Bronchus fibroblast of lung (primary cell): ENCODE measurements around the gene OR8J1. TPM values are rescaled to one million over a fixed set of nuclear protein-coding genes. Genes with fewer than 3 reads are reported as not detected.

Experiments used
- total RNA-seq: library from RNA; depleted of rRNA; stranded (reverse); fragments of >200 nt; gene quantifications from 2 replicates; pipeline ENCODE4 v1.2.3, GENCODE V29; 2015

The OR8J1 gene
- total RNA-seq, result not detected in 2 replicates

GRCh38 chr11:56353991-56354390 is at the start of gene OR8J1:
Gene OR8J1 (plus strand): TSS chr11:56354291. CDS start chr11:56360247, 5,956 bp downstream.

GRCh38 chr11:56314844-56315243 is 39.2 kb upstream of the OR8J1 start, which contains the start of gene OR8K3:
Gene OR8K3 (plus strand): TSS chr11:56315144. CDS start chr11:56318307, 3,163 bp downstream.

GRCh38 chr11:56345739-56346138 is 8.4 kb upstream of the OR8J1 start, which contains the start of gene OR8K1:
Gene OR8K1 (plus strand): TSS chr11:56346039. CDS start chr11:56346039, 0 bp downstream.

GRCh38 chr11:56375324-56375723 is 21.2 kb downstream of the OR8J1 start, which contains the start of gene OR8U1:
Gene OR8U1 (plus strand): TSS chr11:56375624. CDS start chr11:56375624, 0 bp downstream.

Other genes starting within 250 kb of the OR8J1 start
- gene OR8H3, start 231.9 kb upstream of the OR8J1 start, total RNA-seq, result not detected in 2 replicates
- gene OR8J3, start 214.1 kb upstream of the OR8J1 start, total RNA-seq, result not detected in 2 replicates
- not detected in 2 replicates for gene OR8K5, start 194.0 kb upstream of the OR8J1 start, total RNA-seq
- gene OR5J2, start 177.7 kb upstream of the OR8J1 start, total RNA-seq, result not detected in 2 replicates
- not detected in 2 replicates for gene OR5T2, start 120.0 kb upstream of the OR8J1 start, total RNA-seq
- gene OR5T3, start 102.0 kb upstream of the OR8J1 start, total RNA-seq, result not detected in 2 replicates
- gene OR5T1, start 80.1 kb upstream of the OR8J1 start, total RNA-seq, result not detected in 2 replicates
- not detected in 2 replicates for gene OR8H1, start 62.0 kb upstream of the OR8J1 start, total RNA-seq
- not detected in 2 replicates for gene OR8K3, start 39.1 kb upstream of the OR8J1 start, total RNA-seq
- gene OR8K1, start 8.3 kb upstream of the OR8J1 start, total RNA-seq, result not detected in 2 replicates
- not detected in 2 replicates for gene OR8U1, start 21.3 kb downstream of the OR8J1 start, total RNA-seq
- not detected in 2 replicates for gene OR5AL1, start 58.4 kb downstream of the OR8J1 start, total RNA-seq
- gene OR5M3, start 119.1 kb downstream of the OR8J1 start, total RNA-seq, result not detected in 2 replicates
- gene OR5M8, start 137.1 kb downstream of the OR8J1 start, total RNA-seq, result not detected in 2 replicates
- gene OR5M11, start 189.0 kb downstream of the OR8J1 start, total RNA-seq, result not detected in 2 replicates
- not detected in 2 replicates for gene OR5M10, start 223.4 kb downstream of the OR8J1 start, total RNA-seq